DOHH2 (cell line): ENCODE results near the gene DLGAP1.

ENCODE experiments used
- CTCF ChIP-seq: fragments of 200-600 bp; sonication (generic); IDR thresholded peaks from one replicate; pipeline ENCODE4 v1.5.1; 2014; ENCODE audit warnings: antibody characterized with exemption, mild to moderate bottlenecking, low read depth, low read length; ENCODE audit not compliant: poor library complexity, severe bottlenecking
- EZH2phosphoT487 ChIP-seq: fragments of 200-600 bp; sonication (generic); IDR thresholded peaks from 2 replicates; pipeline ENCODE4 v1.6.1; 2017; ENCODE audit warnings: borderline replicate concordance, mild to moderate bottlenecking, antibody characterized with exemption, low read length, moderate library complexity, mixed read lengths

GRCh38 chr18:3948958-3949357 lies 506.1 kb downstream of the DLGAP1 start:
- TF ChIP-seq CTCF: no peak
- TF ChIP-seq EZH2phosphoT487: no peak
